Measurements from ENCODE around the gene ATP5PD.

ATP5PD gene

DNA sequence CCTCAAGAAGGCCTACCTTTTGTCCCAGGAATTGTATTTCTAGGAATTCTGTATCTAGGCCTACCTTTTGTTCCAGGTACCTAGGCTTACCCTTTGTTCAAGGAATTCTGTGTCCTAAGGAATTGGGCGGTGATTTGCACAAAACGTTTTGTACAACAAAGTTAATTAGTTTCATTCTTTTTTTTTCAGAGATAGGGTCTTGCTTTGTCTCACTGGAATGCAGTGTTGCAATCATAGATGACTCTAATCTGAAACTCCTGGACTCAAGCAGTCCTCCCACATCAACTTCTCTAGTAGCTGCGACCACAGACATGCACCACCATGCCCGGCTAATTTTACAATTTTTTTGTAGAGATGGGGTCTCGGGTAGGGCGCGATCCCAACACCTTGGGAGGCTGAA is 52.3 kb downstream of the ATP5PD start:
- H3K27ac ChIP-seq, result peak overlapping the region; percentile 58
- ChIA-PET CTCF (no interaction called here), POLR2A (ENCODE audit: low non-redundant PET) (interaction anchor here (0.5 kb wide), 1 partner anchor 15 kb away, joined by 3 read pairs; no protein-coding TSS in a partner anchor)
- no peak for TF ChIP-seq CTCF (conservative IDR thresholded peaks at IDR 0.05; ENCODE audit: low read depth)
- no peak for DNase-seq (ENCODE audit: low spot score)

GRCh38 chr17:74992223-74992622 is 54.5 kb downstream of the ATP5PD start:
- TF ChIP-seq CTCF (conservative IDR thresholded peaks at IDR 0.05; ENCODE audit: low read depth), result no peak
- no peak for DNase-seq (ENCODE audit: low spot score)
- ChIA-PET CTCF (interaction anchor here (0.5 to 1.3 kb wide), 2 partner anchors 20 to 37 kb away, joined by 6 read pairs; partner anchors contain the start of gene MRPL58), POLR2A (ENCODE audit: low non-redundant PET) (no interaction called here)
- H3K27ac ChIP-seq, result peak overlapping the region; percentile 87

- ChIA-PET POLR2A (ENCODE audit: low non-redundant PET) (interaction anchor here (0.7 kb wide), 1 partner anchor 13 kb away, joined by 4 read pairs; no protein-coding TSS in a partner anchor), CTCF (interaction anchor here (1.4 kb wide), 1 partner anchor 123 kb away, joined by 3 read pairs; no protein-coding TSS in a partner anchor)
- no peak for DNase-seq (ENCODE audit: low spot score)
- TF ChIP-seq CTCF (conservative IDR thresholded peaks at IDR 0.05; ENCODE audit: low read depth), result no peak
- peak overlapping the region; percentile 87 for H3K27ac ChIP-seq
These were observed 56.1 kb downstream of the ATP5PD start for GRCh38 chr17:74990581-74991105.
